SKM-1 treated with dmso at 0.1 percent for 144 hours (cell line): ENCODE measurements around the gene ADAM23.

Experiments
- DNase-seq: peaks from one replicate; lab custom pipeline; 2025; ENCODE audit not compliant: unreplicated experiment; lab: John Stamatoyannopoulos, UW

Gene ADAM23

GRCh38 chr2:206561962-206562361, 118.6 kb downstream of the ADAM23 start:
- DNase-seq = no peak

- DNase-seq = no peak
Observed at GRCh38 chr2:206562375-206562774, 119.0 kb downstream of the ADAM23 start.

- no peak for DNase-seq
Observed at GRCh38 chr2:206563374-206563773, 120.0 kb downstream of the ADAM23 start.

- DNase-seq = no peak
Observed at GRCh38 chr2:206565666-206566065, 122.3 kb downstream of the ADAM23 start.

GRCh38 chr2:206569470-206569869, 126.1 kb downstream of the ADAM23 start:
- no peak for DNase-seq

GRCh38 chr2:206570199-206570598, 126.9 kb downstream of the ADAM23 start:
- DNase-seq = no peak

- DNase-seq = no peak
Observed at GRCh38 chr2:206572725-206573124, 129.4 kb downstream of the ADAM23 start.

- no peak for DNase-seq
Observed at GRCh38 chr2:206573793-206574192, 130.5 kb downstream of the ADAM23 start.

- no peak for DNase-seq
Observed at GRCh38 chr2:206584323-206585116, 141.2 kb downstream of the ADAM23 start.

DNA sequence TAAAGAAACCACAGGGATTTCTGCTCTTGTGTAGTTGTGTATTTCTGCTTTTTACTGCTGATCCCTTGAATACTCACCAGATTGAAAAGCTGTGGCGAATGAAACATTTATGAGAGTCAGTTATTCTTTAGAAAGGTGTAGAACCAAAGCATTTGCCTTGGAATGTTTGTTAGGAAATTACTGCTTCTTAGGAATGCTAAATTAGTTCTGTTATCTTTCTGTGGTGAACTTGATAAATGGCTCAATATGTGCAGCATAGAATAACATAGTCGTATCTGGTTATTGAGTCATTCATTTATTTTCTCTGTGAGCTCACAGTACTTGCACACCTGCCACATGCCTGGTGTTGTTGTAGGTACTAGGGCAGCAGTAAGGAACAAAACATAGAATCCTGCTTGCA, 142.0 kb downstream of the ADAM23 start:
- no peak for DNase-seq

- no peak for DNase-seq
Observed at GRCh38 chr2:206586609-206587008, 143.3 kb downstream of the ADAM23 start.

DNA sequence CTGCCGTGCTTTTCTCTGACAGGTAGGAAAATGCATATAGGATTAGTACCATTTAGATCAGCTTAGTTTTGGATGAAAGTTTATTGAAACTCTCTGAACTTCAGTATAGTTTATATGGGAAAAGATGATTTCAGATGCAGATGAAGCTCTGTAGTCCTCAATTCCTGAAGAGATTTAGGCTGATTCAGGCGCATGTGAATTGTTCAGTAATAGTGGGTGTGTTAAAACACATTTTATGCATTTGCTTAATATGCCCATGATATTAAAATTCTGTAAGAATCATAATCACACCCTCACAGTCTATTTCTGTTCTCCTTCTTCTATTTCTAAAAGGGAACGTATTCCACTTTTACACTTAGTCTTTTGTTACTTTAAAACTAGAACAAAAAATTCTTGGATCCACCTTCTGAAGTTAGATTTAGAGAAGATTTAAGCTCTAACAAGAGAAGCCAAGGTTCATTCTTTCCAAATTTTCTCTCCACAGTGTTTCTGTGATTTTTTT, 154.4 kb downstream of the ADAM23 start:
- DNase-seq = no peak

GRCh38 chr2:206603243-206603642, 159.9 kb downstream of the ADAM23 start:
- no peak for DNase-seq

GRCh38 chr2:206610451-206610850, 167.1 kb downstream of the ADAM23 start:
- DNase-seq = no peak

GRCh38 chr2:206611191-206611590, 167.9 kb downstream of the ADAM23 start:
- no peak for DNase-seq

- no peak for DNase-seq
Observed at GRCh38 chr2:206611736-206612135, 168.4 kb downstream of the ADAM23 start.

DNA sequence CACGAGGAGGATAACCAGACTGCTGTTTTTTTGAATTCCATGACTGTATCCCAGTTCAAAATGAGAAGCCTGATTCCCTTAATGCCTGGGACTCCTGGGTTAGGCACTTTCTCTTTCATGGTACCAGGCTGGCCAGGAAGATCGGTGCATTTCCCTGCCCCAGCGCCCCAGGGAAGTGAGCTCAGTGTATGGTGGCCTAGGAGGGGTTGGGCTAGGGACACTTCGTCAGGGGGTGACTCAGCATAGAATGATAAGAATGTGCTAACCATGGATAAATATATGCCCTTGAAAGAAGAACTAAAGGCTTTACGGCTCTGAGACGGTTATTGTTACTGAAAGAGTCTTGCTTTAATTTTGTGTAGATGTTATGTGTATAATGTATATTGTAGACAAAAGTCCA, 171.5 kb downstream of the ADAM23 start:
- DNase-seq = no peak

DNA sequence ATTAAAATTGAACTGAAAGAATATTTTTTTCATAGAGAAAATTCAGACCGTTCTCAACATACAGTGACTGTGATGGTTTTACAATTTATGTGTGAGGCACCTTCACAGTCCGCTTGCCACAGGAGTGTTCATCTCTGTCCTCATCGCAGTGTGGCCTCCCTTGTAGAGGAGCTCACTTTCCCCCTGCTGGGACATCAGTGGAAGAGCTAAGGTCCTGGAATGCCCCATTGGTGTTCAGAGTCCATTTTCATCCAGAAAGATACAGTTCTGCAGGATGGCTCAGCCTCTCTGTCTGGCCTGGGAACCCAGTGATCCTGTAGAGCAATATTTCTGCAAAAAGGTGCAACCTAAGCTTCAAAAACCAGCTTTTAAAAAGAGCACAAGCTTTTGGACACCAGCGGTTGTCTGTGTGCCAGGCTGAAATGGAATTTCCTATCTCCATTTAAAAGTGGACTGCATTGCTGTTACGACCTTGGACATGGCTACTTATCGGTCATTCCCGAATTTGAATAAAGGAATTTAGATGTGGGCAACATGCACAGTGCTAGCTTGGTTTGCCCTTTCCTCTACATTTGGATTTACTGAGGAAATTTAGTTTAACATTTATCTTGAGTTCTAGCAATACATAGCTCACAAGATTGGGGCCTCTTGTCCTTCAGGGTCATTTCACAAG, 172.2 kb downstream of the ADAM23 start:
- DNase-seq = no peak

DNA sequence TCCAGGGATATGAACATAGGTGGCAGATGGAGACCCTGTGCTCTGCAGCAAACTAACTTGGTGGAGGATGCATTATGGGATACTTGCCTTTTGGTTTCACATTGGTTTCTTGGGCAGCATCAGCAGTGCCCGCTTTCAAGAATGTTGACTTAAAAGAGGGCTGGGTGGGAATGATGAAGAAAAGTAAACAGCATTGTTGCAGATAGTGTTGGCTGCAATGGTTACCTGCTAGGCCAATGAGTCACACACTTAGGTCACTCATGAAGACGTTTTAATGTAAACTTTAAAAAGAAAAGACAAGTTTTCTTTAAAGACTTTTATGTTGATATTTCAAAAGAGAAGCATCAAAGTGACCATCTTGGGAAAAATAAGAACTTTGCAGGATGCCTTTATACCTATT, 172.8 kb downstream of the ADAM23 start:
- no peak for DNase-seq

GRCh38 chr2:206619011-206619410, 175.7 kb downstream of the ADAM23 start:
- no peak for DNase-seq

GRCh38 chr2:206626108-206626507, 182.8 kb downstream of the ADAM23 start:
- DNase-seq = no peak

DNA sequence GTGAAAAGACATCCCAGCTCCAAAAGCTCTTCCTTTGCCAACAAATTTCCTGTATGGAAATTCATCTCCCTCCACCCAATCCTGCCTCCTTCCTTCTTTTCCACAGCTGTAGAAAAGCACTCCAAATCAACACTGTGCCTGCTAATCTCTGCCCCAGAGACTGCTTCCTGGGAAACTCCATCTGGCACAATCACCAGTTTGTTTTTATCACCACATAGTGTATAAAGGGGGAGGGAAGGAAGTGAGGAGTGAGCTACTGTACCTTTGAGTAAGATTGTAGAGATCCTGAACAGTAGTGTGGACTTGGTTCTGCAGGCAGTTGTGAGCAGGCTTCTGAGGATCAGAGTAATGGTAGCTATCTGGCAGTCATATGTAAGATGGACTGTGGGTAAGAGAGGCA, 184.3 kb downstream of the ADAM23 start:
- DNase-seq = no peak
